ENCODE results near the gene TMEM91.

The TMEM91 gene

DNA sequence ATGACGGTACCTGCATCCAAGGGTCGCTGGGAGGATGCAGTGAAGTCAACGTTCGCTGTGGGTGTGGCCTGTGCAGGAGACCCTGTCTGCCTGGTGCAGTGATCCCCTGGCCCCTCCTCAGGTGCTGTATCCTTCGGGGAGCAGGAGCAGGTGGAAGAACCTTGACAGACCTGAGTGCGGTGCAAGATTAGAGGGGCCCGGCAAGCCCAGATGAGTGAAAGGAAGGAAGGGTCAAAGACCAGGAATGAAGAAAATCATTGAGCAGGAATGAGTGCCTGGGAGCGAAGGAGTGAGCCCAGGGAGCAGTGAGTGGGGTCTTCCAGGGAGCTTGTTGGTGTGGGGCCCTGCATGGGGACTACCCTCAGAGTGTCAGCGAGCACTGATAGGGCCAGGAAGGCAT lies 38.1 kb downstream of the TMEM91 start:
- peaks cover 66 to 91% (median 79%) of the 10 kb centered on the region in 3 donors for H3K36me3 ChIP-seq
- no peaks in the 10 kb centered on the region for H3K9me3 ChIP-seq
- H3K27ac ChIP-seq = no peak overlapping the region
- H3K27me3 ChIP-seq = no peaks in the 10 kb centered on the region
- TF ChIP-seq, protein P1, sequence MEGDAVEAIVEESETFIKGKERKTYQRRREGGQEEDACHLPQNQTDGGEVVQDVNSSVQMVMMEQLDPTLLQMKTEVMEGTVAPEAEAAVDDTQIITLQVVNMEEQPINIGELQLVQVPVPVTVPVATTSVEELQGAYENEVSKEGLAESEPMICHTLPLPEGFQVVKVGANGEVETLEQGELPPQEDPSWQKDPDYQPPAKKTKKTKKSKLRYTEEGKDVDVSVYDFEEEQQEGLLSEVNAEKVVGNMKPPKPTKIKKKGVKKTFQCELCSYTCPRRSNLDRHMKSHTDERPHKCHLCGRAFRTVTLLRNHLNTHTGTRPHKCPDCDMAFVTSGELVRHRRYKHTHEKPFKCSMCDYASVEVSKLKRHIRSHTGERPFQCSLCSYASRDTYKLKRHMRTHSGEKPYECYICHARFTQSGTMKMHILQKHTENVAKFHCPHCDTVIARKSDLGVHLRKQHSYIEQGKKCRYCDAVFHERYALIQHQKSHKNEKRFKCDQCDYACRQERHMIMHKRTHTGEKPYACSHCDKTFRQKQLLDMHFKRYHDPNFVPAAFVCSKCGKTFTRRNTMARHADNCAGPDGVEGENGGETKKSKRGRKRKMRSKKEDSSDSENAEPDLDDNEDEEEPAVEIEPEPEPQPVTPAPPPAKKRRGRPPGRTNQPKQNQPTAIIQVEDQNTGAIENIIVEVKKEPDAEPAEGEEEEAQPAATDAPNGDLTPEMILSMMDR (IDR thresholded peaks at IDR 0.05) = no peak
- H3K4me3 ChIP-seq = no peak overlapping the region
- intact Hi-C loops (cut with DNase I; ENCODE audit: low total_unique reads) = no loop called here
- DNase-seq = no peak
- peaks cover 0 to 18% (median under 1%) of the 10 kb centered on the region in 4 donors for H3K4me1 ChIP-seq

GRCh38 chr19:41415154-41415571 lies 38.8 kb downstream of the TMEM91 start:
- no peak for DNase-seq
- H3K9me3 ChIP-seq = no peaks in the 10 kb centered on the region
- H3K4me1 ChIP-seq = peaks cover 0 to 11% (median 0%) of the 10 kb centered on the region in 4 donors
- intact Hi-C loops (cut with DNase I; ENCODE audit: low total_unique reads) = no loop called here
- TF ChIP-seq, protein P1 (IDR thresholded peaks at IDR 0.05) = no peak
- H3K4me3 ChIP-seq = no peak overlapping the region
- peaks cover 72 to 98% (median 86%) of the 10 kb centered on the region in 3 donors for H3K36me3 ChIP-seq
- no peak overlapping the region for H3K27ac ChIP-seq
- no peaks in the 10 kb centered on the region for H3K27me3 ChIP-seq

DNA sequence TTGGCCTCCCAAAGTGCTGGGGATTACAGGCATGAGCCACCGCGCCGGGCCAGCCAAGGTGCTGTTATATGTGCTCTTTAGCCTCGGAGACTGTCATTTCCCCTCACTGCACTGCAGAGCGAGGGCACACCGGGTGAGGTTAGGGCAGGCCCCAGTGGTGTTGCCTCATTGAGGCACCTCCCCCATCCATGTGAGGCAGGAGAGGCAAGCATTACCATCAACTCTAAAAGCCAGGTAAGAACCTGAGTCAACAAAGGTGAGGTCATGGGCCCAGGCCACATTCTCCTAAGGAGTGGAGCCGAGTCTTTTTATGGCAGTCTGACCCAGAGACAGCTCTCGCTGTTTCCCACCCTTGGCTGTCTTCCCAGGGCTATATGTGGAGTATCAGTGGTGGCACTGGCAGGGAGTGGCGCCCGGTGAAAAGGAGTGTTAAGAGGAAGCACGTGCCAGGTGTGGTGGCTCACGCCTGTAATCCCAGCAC lies 39.9 kb downstream of the TMEM91 start:
- no peak for DNase-seq
- TF ChIP-seq, protein P1 (IDR thresholded peaks at IDR 0.05) = no peak
- no peaks in the 10 kb centered on the region for H3K27me3 ChIP-seq
- H3K36me3 ChIP-seq = peaks cover 75 to 98% (median 87%) of the 10 kb centered on the region in 3 donors
- no peak overlapping the region for H3K27ac ChIP-seq
- intact Hi-C loops (cut with DNase I; ENCODE audit: low total_unique reads) = no loop called here
- H3K9me3 ChIP-seq = no peaks in the 10 kb centered on the region
- H3K4me1 ChIP-seq = peaks cover 0 to 3% (median 0%) of the 10 kb centered on the region in 4 donors
- no peak overlapping the region for H3K4me3 ChIP-seq

GRCh38 chr19:41420101-41420880 lies 44.0 kb downstream of the TMEM91 start:
- intact Hi-C loops (cut with DNase I; ENCODE audit: low total_unique reads) = loop anchor here (10.0 kb wide), 1 partner anchor 55 kb away; the partner anchor contains the start of gene B9D2
- Histone ChIP-seq H3K27me3 (no peaks in the 10 kb centered on the region), H3K27ac (no peak overlapping the region), H3K36me3 (peaks cover 74 to 100% (median 84%) of the 10 kb centered on the region in 3 donors), H3K4me3 (no peak overlapping the region), H3K4me1 (no peaks in the 10 kb centered on the region), H3K9me3 (no peaks in the 10 kb centered on the region)
- TF ChIP-seq, protein P1 (IDR thresholded peaks at IDR 0.05) = no peak
- peak in 1 of 2 donors; percentile 60 for DNase-seq

- H3K36me3 ChIP-seq = peaks cover 68 to 100% (median 86%) of the 10 kb centered on the region in 3 donors
- intact Hi-C loops (cut with DNase I; ENCODE audit: low total_unique reads) = loop anchor here (10.0 kb wide), 1 partner anchor 57 kb away; the partner anchor contains the start of gene B9D2
These were observed 45.0 kb downstream of the TMEM91 start for GRCh38 chr19:41421314-41421713.

More at GRCh38 chr19:41421314-41421713, 45.0 kb downstream of the TMEM91 start:
- DNase-seq = no peak
- Histone ChIP-seq H3K27ac (no peak overlapping the region), H3K4me3 (no peak overlapping the region), H3K9me3 (no peaks in the 10 kb centered on the region), H3K27me3 (no peaks in the 10 kb centered on the region), H3K4me1 (peaks cover 0 to 6% (median 1%) of the 10 kb centered on the region in 4 donors)
- TF ChIP-seq, protein P1 (IDR thresholded peaks at IDR 0.05) = no peak
